ENCODE data around the gene SP6.

SP6 gene

DNA sequence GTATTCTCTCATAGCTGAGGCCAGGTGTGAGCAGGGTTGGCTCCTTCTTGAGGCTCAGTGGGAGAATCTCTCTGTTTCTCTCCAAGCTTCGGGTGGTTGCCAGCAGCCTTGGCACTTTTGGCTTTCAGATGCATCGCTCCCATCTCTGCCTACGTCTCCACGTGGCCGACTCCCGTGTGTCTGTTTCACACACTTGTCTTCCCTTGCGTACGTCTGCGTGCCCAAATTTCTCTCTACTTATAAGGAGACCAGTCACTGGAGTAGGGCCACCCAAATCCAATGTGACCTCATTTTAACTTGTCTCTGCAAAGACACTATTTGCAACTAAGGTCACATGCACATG, 44.1 kb downstream of the SP6 start (continued):
- TF ChIP-seq ESRRG (CRISPR knock-in tag; IDR thresholded peaks at IDR 0.05) (no peak), ZFP30 (CRISPR knock-in tag; IDR thresholded peaks at IDR 0.05) (no peak), TOX (CRISPR knock-in tag; IDR thresholded peaks at IDR 0.05; ENCODE audit: borderline replicate concordance) (no peak), PPARA (CRISPR knock-in tag; IDR thresholded peaks at IDR 0.05; ENCODE audit: borderline replicate concordance) (no peak), ZNF8 (CRISPR knock-in tag; IDR thresholded peaks at IDR 0.05) (no peak)
- TF ChIP-seq, protein P1, sequence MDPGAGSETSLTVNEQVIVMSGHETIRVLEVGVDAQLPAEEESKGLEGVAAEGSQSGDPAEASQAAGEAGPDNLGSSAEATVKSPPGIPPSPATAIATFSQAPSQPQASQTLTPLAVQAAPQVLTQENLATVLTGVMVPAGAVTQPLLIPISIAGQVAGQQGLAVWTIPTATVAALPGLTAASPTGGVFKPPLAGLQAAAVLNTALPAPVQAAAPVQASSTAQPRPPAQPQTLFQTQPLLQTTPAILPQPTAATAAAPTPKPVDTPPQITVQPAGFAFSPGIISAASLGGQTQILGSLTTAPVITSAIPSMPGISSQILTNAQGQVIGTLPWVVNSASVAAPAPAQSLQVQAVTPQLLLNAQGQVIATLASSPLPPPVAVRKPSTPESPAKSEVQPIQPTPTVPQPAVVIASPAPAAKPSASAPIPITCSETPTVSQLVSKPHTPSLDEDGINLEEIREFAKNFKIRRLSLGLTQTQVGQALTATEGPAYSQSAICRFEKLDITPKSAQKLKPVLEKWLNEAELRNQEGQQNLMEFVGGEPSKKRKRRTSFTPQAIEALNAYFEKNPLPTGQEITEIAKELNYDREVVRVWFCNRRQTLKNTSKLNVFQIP (CRISPR knock-in tag; IDR thresholded peaks at IDR 0.05; ENCODE audit: borderline replicate concordance, low read depth) = no peak

DNA sequence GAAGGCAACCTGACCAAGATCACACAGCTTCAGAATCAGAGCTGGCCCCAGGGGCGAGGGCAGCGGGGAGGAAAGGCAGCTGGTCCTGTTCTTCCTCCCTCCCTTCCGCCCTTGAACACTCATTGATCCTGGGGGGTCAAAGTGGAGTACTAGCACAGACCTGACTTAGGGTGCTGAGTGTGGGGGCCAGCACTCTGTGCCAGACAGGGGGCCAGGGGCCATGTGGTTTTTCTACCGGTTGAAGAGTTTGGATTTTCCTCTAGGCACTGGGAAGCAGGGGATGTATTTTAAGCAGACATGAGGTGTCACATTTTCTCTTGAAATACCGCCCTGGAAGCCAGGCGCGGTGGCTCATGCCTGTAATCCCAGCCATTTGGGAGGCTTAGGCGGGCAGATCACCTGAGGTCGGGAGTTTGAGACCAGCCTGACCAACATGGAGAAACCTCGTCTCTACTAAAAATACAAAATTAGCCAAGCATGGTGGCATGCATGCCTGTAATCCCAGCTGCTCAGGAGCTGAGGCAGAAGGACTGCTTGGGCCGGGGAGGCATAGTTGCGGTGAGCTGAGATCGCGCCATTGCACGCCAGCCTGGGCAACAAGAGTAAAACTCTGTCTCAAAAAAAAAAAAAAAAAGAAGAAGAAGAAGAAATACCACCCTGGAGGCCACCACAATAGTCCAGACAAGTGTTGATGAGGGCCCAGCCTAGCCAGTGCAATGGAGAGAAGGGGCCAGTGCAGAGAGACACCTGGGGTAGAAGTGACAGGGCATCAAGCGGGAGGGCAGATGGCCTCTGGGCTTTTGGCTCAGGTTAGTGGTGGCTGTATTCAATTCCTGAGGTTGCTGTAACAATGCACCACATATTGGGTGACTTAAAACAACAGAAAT, 44.7 kb downstream of the SP6 start:
- no peak for TF ChIP-seq SNAI2 (CRISPR knock-in tag; IDR thresholded peaks at IDR 0.05)
- TF ChIP-seq ZFP3 (CRISPR knock-in tag; IDR thresholded peaks at IDR 0.05) = no peak
- TF ChIP-seq, protein P2, sequence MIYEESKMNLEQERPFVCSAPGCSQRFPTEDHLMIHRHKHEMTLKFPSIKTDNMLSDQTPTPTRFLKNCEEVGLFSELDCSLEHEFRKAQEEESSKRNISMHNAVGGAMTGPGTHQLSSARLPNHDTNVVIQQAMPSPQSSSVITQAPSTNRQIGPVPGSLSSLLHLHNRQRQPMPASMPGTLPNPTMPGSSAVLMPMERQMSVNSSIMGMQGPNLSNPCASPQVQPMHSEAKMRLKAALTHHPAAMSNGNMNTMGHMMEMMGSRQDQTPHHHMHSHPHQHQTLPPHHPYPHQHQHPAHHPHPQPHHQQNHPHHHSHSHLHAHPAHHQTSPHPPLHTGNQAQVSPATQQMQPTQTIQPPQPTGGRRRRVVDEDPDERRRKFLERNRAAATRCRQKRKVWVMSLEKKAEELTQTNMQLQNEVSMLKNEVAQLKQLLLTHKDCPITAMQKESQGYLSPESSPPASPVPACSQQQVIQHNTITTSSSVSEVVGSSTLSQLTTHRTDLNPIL (CRISPR knock-in tag; IDR thresholded peaks at IDR 0.05; ENCODE audit: low read depth) = no peak
- TF ChIP-seq, protein P3, sequence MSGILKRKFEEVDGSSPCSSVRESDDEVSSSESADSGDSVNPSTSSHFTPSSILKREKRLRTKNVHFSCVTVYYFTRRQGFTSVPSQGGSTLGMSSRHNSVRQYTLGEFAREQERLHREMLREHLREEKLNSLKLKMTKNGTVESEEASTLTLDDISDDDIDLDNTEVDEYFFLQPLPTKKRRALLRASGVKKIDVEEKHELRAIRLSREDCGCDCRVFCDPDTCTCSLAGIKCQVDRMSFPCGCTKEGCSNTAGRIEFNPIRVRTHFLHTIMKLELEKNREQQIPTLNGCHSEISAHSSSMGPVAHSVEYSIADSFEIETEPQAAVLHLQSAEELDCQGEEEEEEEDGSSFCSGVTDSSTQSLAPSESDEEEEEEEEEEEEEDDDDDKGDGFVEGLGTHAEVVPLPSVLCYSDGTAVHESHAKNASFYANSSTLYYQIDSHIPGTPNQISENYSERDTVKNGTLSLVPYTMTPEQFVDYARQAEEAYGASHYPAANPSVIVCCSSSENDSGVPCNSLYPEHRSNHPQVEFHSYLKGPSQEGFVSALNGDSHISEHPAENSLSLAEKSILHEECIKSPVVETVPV (CRISPR knock-in tag; IDR thresholded peaks at IDR 0.05) = no peak
- TF ChIP-seq OSR1 (CRISPR knock-in tag; IDR thresholded peaks at IDR 0.05) = no peak
- no peak for TF ChIP-seq ZNF565 (CRISPR knock-in tag; conservative IDR thresholded peaks at IDR 0.05; ENCODE audit: low read depth)
- TF ChIP-seq RARB (CRISPR knock-in tag; IDR thresholded peaks at IDR 0.05) = no peak
- TF ChIP-seq PPARA (CRISPR knock-in tag; IDR thresholded peaks at IDR 0.05; ENCODE audit: borderline replicate concordance) = no peak
- TF ChIP-seq GLIS3 (CRISPR knock-in tag; IDR thresholded peaks at IDR 0.05) = no peak
- TF ChIP-seq TCF4 (CRISPR knock-in tag; IDR thresholded peaks at IDR 0.05; ENCODE audit: borderline replicate concordance) = no peak
- TF ChIP-seq CSDC2 (CRISPR knock-in tag; IDR thresholded peaks at IDR 0.05) = no peak
- no peak for TF ChIP-seq ISL1 (CRISPR knock-in tag; IDR thresholded peaks at IDR 0.05)
- TF ChIP-seq, protein P4, sequence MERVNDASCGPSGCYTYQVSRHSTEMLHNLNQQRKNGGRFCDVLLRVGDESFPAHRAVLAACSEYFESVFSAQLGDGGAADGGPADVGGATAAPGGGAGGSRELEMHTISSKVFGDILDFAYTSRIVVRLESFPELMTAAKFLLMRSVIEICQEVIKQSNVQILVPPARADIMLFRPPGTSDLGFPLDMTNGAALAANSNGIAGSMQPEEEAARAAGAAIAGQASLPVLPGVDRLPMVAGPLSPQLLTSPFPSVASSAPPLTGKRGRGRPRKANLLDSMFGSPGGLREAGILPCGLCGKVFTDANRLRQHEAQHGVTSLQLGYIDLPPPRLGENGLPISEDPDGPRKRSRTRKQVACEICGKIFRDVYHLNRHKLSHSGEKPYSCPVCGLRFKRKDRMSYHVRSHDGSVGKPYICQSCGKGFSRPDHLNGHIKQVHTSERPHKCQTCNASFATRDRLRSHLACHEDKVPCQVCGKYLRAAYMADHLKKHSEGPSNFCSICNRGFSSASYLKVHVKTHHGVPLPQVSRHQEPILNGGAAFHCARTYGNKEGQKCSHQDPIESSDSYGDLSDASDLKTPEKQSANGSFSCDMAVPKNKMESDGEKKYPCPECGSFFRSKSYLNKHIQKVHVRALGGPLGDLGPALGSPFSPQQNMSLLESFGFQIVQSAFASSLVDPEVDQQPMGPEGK (CRISPR knock-in tag; IDR thresholded peaks at IDR 0.05; ENCODE audit: borderline replicate concordance) = no peak
- TF ChIP-seq ARNTL (CRISPR knock-in tag; IDR thresholded peaks at IDR 0.05; ENCODE audit: borderline replicate concordance, low read depth) = no peak
- no peak for TF ChIP-seq ZFP30 (CRISPR knock-in tag; IDR thresholded peaks at IDR 0.05)
- no peak for ATAC-seq

DNA sequence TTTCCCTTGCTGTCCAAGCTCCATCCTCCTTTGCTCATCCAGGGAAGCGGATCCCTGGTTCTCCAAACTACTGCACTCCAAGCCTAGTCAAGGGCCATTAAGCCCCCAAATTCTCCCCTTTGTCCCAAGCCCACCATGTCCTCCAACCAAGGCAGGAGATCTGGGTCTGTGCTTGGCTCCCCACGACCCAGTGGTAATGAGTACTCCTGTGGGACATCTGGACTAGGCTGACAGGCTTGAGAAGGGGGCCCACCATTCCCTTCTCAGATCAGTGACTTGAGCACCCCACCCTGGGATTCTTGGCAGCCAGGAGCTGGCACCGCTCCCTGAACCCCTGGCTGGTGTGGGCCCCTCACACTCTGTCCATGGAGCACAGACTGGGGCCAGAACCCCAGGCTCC, 46.5 kb downstream of the SP6 start:
- ATAC-seq = no peak
- no peak for TF ChIP-seq SNAI2 (CRISPR knock-in tag; IDR thresholded peaks at IDR 0.05)

DNA sequence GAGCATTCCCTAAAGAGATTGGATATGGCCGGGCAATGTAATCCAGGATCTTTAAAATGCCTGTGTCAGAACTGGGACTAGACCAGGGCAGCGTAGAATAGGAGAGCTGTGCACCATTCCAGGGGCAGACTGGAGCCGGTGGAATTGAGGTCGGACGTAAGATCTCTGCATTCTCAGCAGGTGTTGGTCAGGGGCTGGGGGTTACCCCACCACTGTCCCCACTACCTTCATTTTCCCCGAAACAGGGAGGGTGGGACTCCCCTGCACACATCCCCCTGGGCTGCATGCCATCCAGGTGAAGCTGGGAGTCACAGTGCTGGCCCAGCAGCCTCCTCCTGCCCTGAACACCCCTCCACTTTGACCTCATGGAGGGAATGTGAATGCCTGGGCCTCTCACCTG, 47.2 kb downstream of the SP6 start:
- ATAC-seq = no peak
- TF ChIP-seq, protein P1 (CRISPR knock-in tag; IDR thresholded peaks at IDR 0.05; ENCODE audit: borderline replicate concordance, low read depth) = no peak
- TF ChIP-seq CSDC2 (CRISPR knock-in tag; IDR thresholded peaks at IDR 0.05) (no peak), ZFP3 (CRISPR knock-in tag; IDR thresholded peaks at IDR 0.05) (no peak), OSR1 (CRISPR knock-in tag; IDR thresholded peaks at IDR 0.05) (no peak), RARB (CRISPR knock-in tag; IDR thresholded peaks at IDR 0.05) (no peak)
